Hematopoietic multipotent progenitor cell treated with erythropoietin and hydrocortisone succinate and interleukin-3 and kit ligand, for 15 days (in vitro differentiated cells): ENCODE measurements around the gene CCDC102A.
"Not testable (repeated sequence)": the region's sequence is repeated elsewhere in the genome, so short reads cannot be mapped to it uniquely, and the experiment has no call there.

Experiments
- DNase-seq: peaks from one replicate; pipeline ENCODE4 v3.0.0-alpha.2; 2015; ENCODE audit warnings: low spot score

The CCDC102A gene

GRCh38 chr16:57536306-57537193 is at the start of gene CCDC102A:
TSS of gene CCDC102A (minus strand) at chr16:57536571. CDS start at chr16:57529177, 7,394 bp downstream.
- no peak for DNase-seq

- no peak for DNase-seq
Measured at GRCh38 chr16:57585051-57585687, 48.8 kb upstream of the CCDC102A start.

- no peak for DNase-seq
Measured at GRCh38 chr16:57579361-57579665, 42.9 kb upstream of the CCDC102A start.

GRCh38 chr16:57578521-57579360 is 42.4 kb upstream of the CCDC102A start:
- no peak for DNase-seq

GRCh38 chr16:57577691-57578224 is 41.4 kb upstream of the CCDC102A start:
- no peak for DNase-seq

- no peak for DNase-seq
Measured at GRCh38 chr16:57577214-57577613, 40.8 kb upstream of the CCDC102A start.

GRCh38 chr16:57576429-57576870 is 40.1 kb upstream of the CCDC102A start:
- DNase-seq = peak; percentile 59

- DNase-seq = no peak
Measured at GRCh38 chr16:57575468-57576277, 39.3 kb upstream of the CCDC102A start.

GRCh38 chr16:57574646-57575467 is 38.5 kb upstream of the CCDC102A start:
- no peak for DNase-seq

GRCh38 chr16:57574086-57574485 is 37.7 kb upstream of the CCDC102A start:
- no peak for DNase-seq

- no peak for DNase-seq
Measured at GRCh38 chr16:57572978-57573728, 36.8 kb upstream of the CCDC102A start.

- DNase-seq = no peak
Measured at GRCh38 chr16:57571098-57571497, 34.7 kb upstream of the CCDC102A start.

- no peak for DNase-seq
Measured at GRCh38 chr16:57570301-57571070, 34.1 kb upstream of the CCDC102A start.

GRCh38 chr16:57569306-57569946 is 33.1 kb upstream of the CCDC102A start:
- no peak for DNase-seq

GRCh38 chr16:57568772-57569171 is 32.4 kb upstream of the CCDC102A start:
- DNase-seq = not testable (repeated sequence)

- DNase-seq = no peak
Measured at GRCh38 chr16:57568173-57568678, 31.9 kb upstream of the CCDC102A start.

GRCh38 chr16:57567691-57568090 is 31.3 kb upstream of the CCDC102A start:
- no peak for DNase-seq

GRCh38 chr16:57566436-57566835 is 30.1 kb upstream of the CCDC102A start:
- no peak for DNase-seq
